Activated T-cell treated with anti-CD3 and anti-CD28 coated beads, Interleukin-2, amount 50 U/mL, for 4 hours (primary cell): ENCODE measurements around the gene USF1. TPM values are rescaled to one million over a fixed set of nuclear protein-coding genes. Genes with fewer than 3 reads are reported as not detected.
"Not testable (repeated sequence)": the region's sequence is repeated elsewhere in the genome, so short reads cannot be mapped to it uniquely, and the experiment has no call there.

Experiments used
- ATAC-seq, 2 donors: fragments of 200-7000 bp; cut with Tn5 transposase; one replicate each; pipeline ENCODE4 v1.10.0; 2021
- DNase-seq: peaks from one replicate; pipeline ENCODE4 v3.0.0-alpha.2; 2020
- H3K27me3 Mint-ChIP-seq: one replicate; pipeline ENCODE4 v1.8.0; 2021; ENCODE audit warnings: low read depth, mixed read lengths
- H3K36me3 Mint-ChIP-seq: one replicate; pipeline ENCODE4 v1.8.0; 2022; ENCODE audit warnings: mixed read lengths; ENCODE audit not compliant: insufficient read depth
- H3K4me1 Mint-ChIP-seq: one replicate; pipeline ENCODE4 v1.8.0; 2021; ENCODE audit warnings: low read depth, mixed read lengths
- H3K4me3 Mint-ChIP-seq: one replicate; pipeline ENCODE4 v1.8.0; 2021; ENCODE audit warnings: mild to moderate bottlenecking, moderate library complexity, mixed read lengths
- H3K9me3 Mint-ChIP-seq: one replicate; pipeline ENCODE4 v1.8.0; 2021; ENCODE audit warnings: mixed read lengths
- total RNA-seq, 3 donors: library from RNA; stranded (reverse); gene quantifications; one replicate each; pipeline ENCODE4 v1.2.1, GENCODE V29; 2021

Gene USF1
- total RNA-seq, 3 donors from 2014 or later = 44.3 to 53.0 (median 44.9) TPM

DNA sequence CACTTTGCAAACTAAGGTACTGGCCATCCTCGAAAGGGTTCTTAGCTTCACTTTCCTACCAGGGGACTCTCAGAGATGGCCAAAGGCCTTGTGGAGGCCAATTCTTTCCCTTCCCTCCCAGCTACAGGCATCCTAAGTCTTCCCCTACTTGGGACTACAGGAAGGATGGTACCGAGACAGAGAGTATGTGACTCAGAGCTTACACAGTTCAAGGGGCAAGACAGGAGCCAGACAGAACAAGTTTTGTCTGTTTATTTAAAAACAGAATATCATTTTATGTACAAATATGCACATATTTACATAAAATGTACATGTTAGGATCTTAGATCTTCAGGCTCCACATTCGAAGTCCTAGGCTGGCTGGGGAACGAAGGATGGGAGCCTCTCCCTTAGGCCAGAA lies 25.0 kb upstream of the USF1 start:
- peaks cover 4% of the 10 kb centered on the region for H3K36me3 Mint-ChIP-seq
- H3K4me1 Mint-ChIP-seq = peaks cover 54% of the 10 kb centered on the region
- no peak overlapping the region for H3K4me3 Mint-ChIP-seq
- H3K27me3 Mint-ChIP-seq = no peaks in the 10 kb centered on the region
- DNase-seq (no peak), ATAC-seq (no peak)
- H3K9me3 Mint-ChIP-seq = no peaks in the 10 kb centered on the region

DNA sequence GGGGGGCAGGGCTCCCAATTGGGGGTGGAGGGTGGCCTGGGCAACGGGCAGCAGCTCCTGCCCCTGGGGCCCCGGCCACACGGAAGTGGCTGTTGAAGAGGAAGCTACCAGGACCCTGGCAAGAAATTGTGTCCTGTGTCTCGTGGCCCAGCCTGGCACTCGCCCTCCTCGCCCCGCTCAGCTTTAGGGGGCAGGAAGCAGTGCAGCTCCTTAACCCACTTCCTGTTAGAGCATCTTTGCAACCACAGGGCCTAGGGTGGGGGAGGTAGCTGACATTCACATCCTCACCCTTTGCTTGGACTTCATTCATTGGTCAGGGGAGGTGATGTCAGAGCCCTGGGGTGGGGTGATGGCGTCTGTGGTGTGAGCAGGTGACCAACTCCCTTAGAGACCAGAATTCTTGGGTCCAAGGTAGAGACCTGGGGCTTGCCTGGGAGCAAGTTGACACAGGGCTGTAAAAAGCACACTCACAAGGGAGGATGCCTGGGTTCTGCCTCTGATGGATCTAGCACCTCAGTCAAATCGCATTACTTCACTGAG lies 24.0 kb upstream of the USF1 start, which contains the start of gene ARHGAP30:
TSS of gene ARHGAP30 (minus strand) at position 161 of the 540 bp plus-strand sequence. CDS start 267 bp downstream, outside the sequence.
- Mint-ChIP-seq H3K27me3 (no peaks in the 10 kb centered on the region), H3K4me1 (peaks cover 61% of the 10 kb centered on the region), H3K4me3 (peak within 1 kb of the TSS; percentile 95), H3K9me3 (no peaks in the 10 kb centered on the region), H3K36me3 (peaks cover 4% of the 10 kb centered on the region)
- peak; percentile 72 for DNase-seq
- peak; percentile 74 to 81 for ATAC-seq

DNA sequence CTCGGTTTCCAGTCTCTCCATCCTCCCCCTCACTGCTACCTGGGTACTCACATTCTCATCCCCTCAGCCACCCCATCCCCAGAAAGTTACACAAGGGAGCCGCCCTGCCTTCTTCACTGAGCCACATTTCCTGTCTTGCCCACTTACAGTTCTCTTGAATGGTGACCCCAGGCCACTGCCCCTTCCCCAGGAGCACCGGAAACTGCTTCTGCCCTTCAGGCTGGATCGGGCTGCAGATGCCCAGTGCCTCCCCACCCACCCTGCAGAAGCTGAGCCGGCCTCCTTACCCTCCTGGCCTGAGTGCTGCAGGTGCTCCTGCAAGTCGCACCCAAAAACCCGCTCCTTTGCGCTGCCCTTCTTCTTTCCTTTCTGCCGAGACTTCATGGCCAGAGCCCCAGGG lies 23.5 kb upstream of the USF1 start:
- DNase-seq = no peak
- Mint-ChIP-seq H3K36me3 (peaks cover 8% of the 10 kb centered on the region), H3K4me3 (peak overlapping the region; percentile 95), H3K27me3 (no peaks in the 10 kb centered on the region), H3K9me3 (no peaks in the 10 kb centered on the region), H3K4me1 (peaks cover 66% of the 10 kb centered on the region)
- ATAC-seq = peak in 1 of 2 donors; percentile 3

DNA sequence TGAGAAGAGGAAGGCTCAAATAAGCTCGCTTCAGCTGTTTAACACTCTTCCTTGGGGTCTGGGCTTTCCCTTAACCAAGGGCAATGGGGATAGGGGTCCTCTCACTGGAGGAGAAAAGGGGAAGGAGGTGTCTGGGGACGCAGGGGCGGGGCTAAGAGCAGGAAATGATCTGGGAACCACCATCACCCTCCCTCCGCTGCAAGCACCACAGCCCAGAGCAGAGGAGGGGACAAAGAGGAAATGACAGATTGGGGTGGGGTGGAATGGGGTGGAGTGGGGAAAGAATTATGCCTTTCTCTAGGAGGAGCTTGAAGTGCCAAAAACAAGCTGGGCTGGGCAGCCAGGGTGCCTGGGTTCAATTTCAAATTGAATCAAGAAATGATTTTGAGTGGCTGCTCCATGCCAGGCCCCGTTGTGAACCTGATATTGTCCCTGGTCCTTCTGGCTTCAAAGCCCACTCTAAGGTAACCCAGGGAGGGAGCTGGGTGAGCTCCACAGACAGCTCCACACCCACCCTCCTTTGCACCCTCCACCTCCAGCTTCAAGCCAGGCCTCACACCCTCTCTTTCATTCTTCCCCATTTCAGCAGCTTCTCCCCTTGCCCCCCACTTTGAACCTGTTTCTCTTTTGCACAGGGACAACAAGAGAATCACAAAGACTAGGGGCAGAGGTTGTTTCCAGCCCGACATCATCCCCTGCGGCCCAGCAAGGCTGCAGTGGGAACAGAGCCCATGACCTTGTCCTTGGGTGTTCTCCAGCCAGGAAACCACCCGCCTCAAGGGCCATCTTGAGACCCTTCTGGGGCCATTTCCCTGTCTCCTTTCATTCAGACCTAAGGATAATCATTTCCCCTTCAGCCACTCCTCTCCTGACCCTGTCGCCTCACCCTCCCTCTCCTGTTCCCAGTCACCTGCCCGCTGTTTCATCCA lies 22.8 kb upstream of the USF1 start:
- Mint-ChIP-seq H3K36me3 (peaks cover 12% of the 10 kb centered on the region), H3K4me1 (peaks cover 72% of the 10 kb centered on the region), H3K27me3 (no peaks in the 10 kb centered on the region), H3K9me3 (no peaks in the 10 kb centered on the region), H3K4me3 (peak overlapping the region; percentile 95)
- ATAC-seq = peak; percentile 69 to 72
- DNase-seq = peak; percentile 72

GRCh38 chr1:161066694-161067093 lies 20.9 kb upstream of the USF1 start:
- Mint-ChIP-seq H3K27me3 (no peaks in the 10 kb centered on the region), H3K9me3 (no peaks in the 10 kb centered on the region), H3K4me3 (peak overlapping the region; percentile 95), H3K36me3 (peaks cover 16% of the 10 kb centered on the region), H3K4me1 (peaks cover 80% of the 10 kb centered on the region)
- DNase-seq = no peak
- ATAC-seq = peak; percentile 51

GRCh38 chr1:161065681-161066080 lies 19.9 kb upstream of the USF1 start:
- H3K36me3 Mint-ChIP-seq = peaks cover 16% of the 10 kb centered on the region
- H3K4me3 Mint-ChIP-seq, H3K9me3 Mint-ChIP-seq: not testable (repeated sequence)

DNA sequence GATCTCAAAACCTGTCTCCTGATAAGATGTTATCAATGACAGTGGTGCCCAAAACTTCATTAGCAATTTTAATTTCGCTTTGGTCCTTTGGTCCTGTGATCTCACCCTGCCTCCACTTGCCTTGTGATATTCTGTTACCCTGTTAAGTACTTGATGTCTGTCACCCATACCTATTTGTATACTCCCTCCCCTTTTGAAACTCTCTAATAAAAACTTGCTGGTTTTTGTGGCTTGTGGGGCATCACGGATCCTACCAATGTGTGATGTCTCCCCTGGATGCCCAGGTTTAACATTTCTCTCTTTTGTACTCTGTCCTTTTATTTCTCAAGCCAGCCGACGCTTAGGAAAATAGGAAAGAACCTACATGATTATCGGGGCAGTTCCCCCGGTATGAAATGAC lies 18.2 kb upstream of the USF1 start:
- H3K36me3 Mint-ChIP-seq = peaks cover 21% of the 10 kb centered on the region
- not testable (repeated sequence) for ATAC-seq, H3K27me3 Mint-ChIP-seq, DNase-seq, H3K9me3 Mint-ChIP-seq
- peak overlapping the region; percentile 62 for H3K4me3 Mint-ChIP-seq
- H3K4me1 Mint-ChIP-seq = peaks cover 82% of the 10 kb centered on the region

More at GRCh38 chr1:161065681-161066080, 19.9 kb upstream of the USF1 start:
- not testable (repeated sequence) for H3K27me3 Mint-ChIP-seq, ATAC-seq, DNase-seq
- peaks cover 79% of the 10 kb centered on the region for H3K4me1 Mint-ChIP-seq

DNA sequence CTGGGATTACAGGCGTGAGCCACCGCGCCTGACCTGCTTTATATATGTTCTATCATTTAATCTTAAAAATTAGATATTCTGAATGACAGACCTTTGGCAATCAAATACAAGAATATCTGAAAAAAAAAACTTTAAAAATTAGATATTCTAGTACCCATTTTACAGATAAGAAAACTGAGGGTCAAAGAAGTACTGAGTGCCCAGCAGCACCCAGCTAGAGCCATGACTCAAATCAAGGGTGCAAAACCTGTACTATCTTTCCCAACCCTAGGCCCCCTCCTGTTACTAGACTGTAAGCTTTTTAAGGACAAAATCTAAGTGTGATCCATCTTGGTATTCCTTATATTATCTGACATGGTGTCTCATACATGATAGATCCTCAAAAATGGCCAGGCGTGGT lies 15.6 kb upstream of the USF1 start:
- Mint-ChIP-seq H3K27me3 (no peaks in the 10 kb centered on the region), H3K9me3 (no peaks in the 10 kb centered on the region), H3K4me1 (peaks cover 66% of the 10 kb centered on the region), H3K4me3 (no peak overlapping the region), H3K36me3 (peaks cover 21% of the 10 kb centered on the region)
- ATAC-seq = no peak
- no peak for DNase-seq

GRCh38 chr1:161059293-161059692 lies 13.5 kb upstream of the USF1 start:
- DNase-seq (no peak), ATAC-seq (no peak)
- Mint-ChIP-seq H3K4me1 (peaks cover 56% of the 10 kb centered on the region), H3K9me3 (no peaks in the 10 kb centered on the region), H3K27me3 (no peaks in the 10 kb centered on the region), H3K4me3 (no peak overlapping the region), H3K36me3 (peaks cover 25% of the 10 kb centered on the region)

DNA sequence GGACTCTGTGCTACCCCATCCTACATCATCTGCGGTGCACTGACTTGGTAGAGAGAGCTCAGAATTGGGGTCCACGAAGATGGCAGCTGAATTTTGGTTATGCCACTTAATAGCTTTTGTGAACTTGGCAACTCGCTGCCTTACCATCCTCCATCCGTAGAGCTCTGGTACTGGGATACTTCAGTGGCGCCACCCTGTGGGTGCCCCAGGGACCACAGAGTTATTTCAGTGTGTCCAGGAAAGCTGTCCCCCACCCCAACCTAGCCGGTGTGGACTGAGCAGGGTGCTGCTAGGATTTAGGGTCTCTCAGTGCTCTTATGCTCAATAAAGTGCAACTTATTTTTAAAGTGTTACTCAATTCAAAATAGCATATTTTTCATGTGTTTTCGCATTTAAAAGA lies 9.0 kb upstream of the USF1 start:
- no peak overlapping the region for H3K4me3 Mint-ChIP-seq
- ATAC-seq (no peak), DNase-seq (no peak)
- H3K4me1 Mint-ChIP-seq = peaks cover 22% of the 10 kb centered on the region
- peaks cover 37% of the 10 kb centered on the region for H3K36me3 Mint-ChIP-seq
- H3K9me3 Mint-ChIP-seq = no peaks in the 10 kb centered on the region
- H3K27me3 Mint-ChIP-seq = no peaks in the 10 kb centered on the region

GRCh38 chr1:161054232-161054631 lies 8.5 kb upstream of the USF1 start:
- Mint-ChIP-seq H3K4me1 (peaks cover 16% of the 10 kb centered on the region), H3K27me3 (no peaks in the 10 kb centered on the region), H3K9me3 (no peaks in the 10 kb centered on the region), H3K36me3 (peaks cover 34% of the 10 kb centered on the region), H3K4me3 (no peak overlapping the region)
- ATAC-seq (no peak), DNase-seq (no peak)

GRCh38 chr1:161052899-161053298 lies 7.1 kb upstream of the USF1 start:
- ATAC-seq = no peak
- H3K9me3 Mint-ChIP-seq = no peaks in the 10 kb centered on the region
- no peak overlapping the region for H3K4me3 Mint-ChIP-seq
- DNase-seq = no peak
- peaks cover 18% of the 10 kb centered on the region for H3K4me1 Mint-ChIP-seq
- H3K36me3 Mint-ChIP-seq = peaks cover 43% of the 10 kb centered on the region
- no peaks in the 10 kb centered on the region for H3K27me3 Mint-ChIP-seq

DNA sequence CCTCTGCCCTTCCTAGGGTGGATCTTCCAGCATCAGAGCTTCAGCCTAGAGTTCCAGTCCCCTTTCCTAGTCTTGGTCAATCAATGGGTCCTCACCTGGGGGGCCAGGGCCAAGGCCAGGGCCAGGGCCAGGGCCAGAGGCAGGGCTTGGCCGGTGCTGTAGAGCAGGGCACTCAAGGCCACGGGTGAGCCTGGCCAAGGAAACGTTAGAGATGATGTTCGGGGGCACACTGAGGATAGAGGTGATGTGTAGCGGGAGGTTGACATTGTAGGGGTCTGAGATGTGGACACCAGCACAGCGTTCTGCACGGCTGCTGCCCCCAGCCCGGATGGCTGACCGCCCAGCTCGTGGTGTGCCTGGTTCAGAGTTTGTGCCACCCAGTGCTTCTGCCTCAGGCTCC lies 5.4 kb upstream of the USF1 start:
- H3K36me3 Mint-ChIP-seq = peaks cover 44% of the 10 kb centered on the region
- no peaks in the 10 kb centered on the region for H3K27me3 Mint-ChIP-seq

GRCh38 chr1:161048949-161049722 lies 3.4 kb upstream of the USF1 start:
- DNase-seq = no peak
- peaks cover 41% of the 10 kb centered on the region for H3K36me3 Mint-ChIP-seq
- H3K4me3 Mint-ChIP-seq = no peak overlapping the region
- no peaks in the 10 kb centered on the region for H3K9me3 Mint-ChIP-seq
- ATAC-seq = no peak
- no peaks in the 10 kb centered on the region for H3K27me3 Mint-ChIP-seq
- H3K4me1 Mint-ChIP-seq = peaks cover 25% of the 10 kb centered on the region

More for the DNA sequence above, 5.4 kb upstream of the USF1 start:
- no peak for ATAC-seq
- Mint-ChIP-seq H3K4me1 (peaks cover 20% of the 10 kb centered on the region), H3K4me3 (no peak overlapping the region), H3K9me3 (no peaks in the 10 kb centered on the region)
- DNase-seq = no peak
